Prostate gland (tissue), 2 donors: ENCODE results near the gene PDZRN3. TPM values are rescaled to one million over a fixed set of nuclear protein-coding genes. Genes with fewer than 3 reads are reported as not detected.

ENCODE experiments used
- DNase-seq: peaks from one replicate; pipeline ENCODE4 v3.0.0-alpha.2; 2019; ENCODE audit warnings: low spot score
- H3K27ac ChIP-seq, 2 donors: fragments of 200-600 bp; sonication (generic); 2 replicates each; pipeline ENCODE4 v1.5.1; 2017 to 2019
- H3K27me3 ChIP-seq: fragments of 200-600 bp; sonication (generic); replicated peaks from 2 replicates; pipeline ENCODE4 v1.5.1; 2019; ENCODE audit not compliant: insufficient read depth
- H3K36me3 ChIP-seq, 2 donors: fragments of 200-600 bp; sonication (generic); 1 replicate in 1 of 2; 2 replicates in 1 of 2; pipeline versions ENCODE4 v1.5.1 to v1.8.1; 2017 to 2019
- H3K4me1 ChIP-seq: fragments of 200-600 bp; sonication (generic); replicated peaks from 2 replicates; pipeline ENCODE4 v1.5.1; 2019
- H3K4me3 ChIP-seq, 2 donors: fragments of 200-600 bp; sonication (generic); 2 replicates each; pipeline ENCODE4 v1.5.1; 2017 to 2019
- H3K9me3 ChIP-seq: fragments of 200-600 bp; sonication (generic); 2 replicates; pipeline ENCODE4 v1.5.1; 2017
- CTCF ChIP-seq, 4 experiments: fragments of 200-600 bp in 2 of 4; fragments of 450-650 bp in 2 of 4; sonication (generic) in 2 of 4; IDR thresholded peaks; 1 replicate in 3 of 4; 2 replicates in 1 of 4; pipeline ENCODE4 v1.5.1; 2016 to 2019; ENCODE audit warnings: antibody characterized with exemption in 4 of 4, mild to moderate bottlenecking in 2 of 4, moderate library complexity in 2 of 4
- POLR2A ChIP-seq: fragments of 450-650 bp; IDR thresholded peaks from one replicate; pipeline ENCODE4 v1.6.1; 2016; ENCODE audit warnings: antibody characterized with exemption, mild to moderate bottlenecking
- POLR2AphosphoS5 ChIP-seq: sonication (generic); formaldehyde crosslinking; IDR thresholded peaks from one replicate; pipeline ENCODE4 v1.6.1; 2017; ENCODE audit warnings: antibody characterized with exemption
- WGBS: methylation state at CpG from one replicate; pipeline ENCODE4 v1.1.5; 2018; 5-methylcytosine and 5-hydroxymethylcytosine counted together
- intact Hi-C: fragments of 100-400 bp; cut with DNase I; formaldehyde crosslinking; loops from one replicate; pipeline ENCODE4 v1.14.2; 2022
- total RNA-seq, 2 donors: library from RNA; depleted of rRNA; stranded (reverse); fragments of >200 nt; gene quantifications; one replicate each; pipeline ENCODE4 v1.1.0, GENCODE V29; 2016

The PDZRN3 gene
- total RNA-seq, 2 donors from 2014 or later: 80.9 to 143 TPM

- TF ChIP-seq POLR2AphosphoS5 (no peak), CTCF (IDR thresholded peaks at IDR 0.05) (no peak), POLR2A (no peak)
- no peak overlapping the region for H3K27ac ChIP-seq
- no peaks in the 10 kb centered on the region for H3K27me3 ChIP-seq
- H3K9me3 ChIP-seq: no peaks in the 10 kb centered on the region
- no peak for DNase-seq
- H3K4me3 ChIP-seq: no peak overlapping the region
- 29% methylated on average over 2 of the region's 2 CpGs for WGBS
- intact Hi-C loops: no loop called here
- no peaks in the 10 kb centered on the region for H3K36me3 ChIP-seq
- H3K4me1 ChIP-seq: peaks cover 5% of the 10 kb centered on the region
Observed at GRCh38 chr3:73618461-73618860, 6.3 kb downstream of the PDZRN3 start.

DNA sequence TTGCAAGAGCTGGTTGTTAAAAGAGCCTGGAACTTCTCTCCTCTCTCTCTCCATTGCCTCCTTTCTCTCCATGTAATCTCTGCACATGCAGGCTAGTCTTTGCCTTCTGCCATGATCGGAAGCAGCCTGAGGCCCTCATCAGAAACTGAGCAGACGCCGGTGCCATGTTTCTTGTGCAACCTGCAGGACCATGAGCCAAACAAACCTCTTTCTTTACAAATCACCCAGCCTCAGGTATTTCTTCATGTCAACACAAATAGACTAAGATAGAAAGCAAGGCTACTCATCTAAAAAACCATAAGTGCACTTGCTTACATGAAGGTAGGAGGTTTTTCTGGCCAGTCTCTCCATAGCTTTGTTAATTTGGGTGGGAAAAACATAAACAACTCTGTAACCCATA lies 8.7 kb downstream of the PDZRN3 start:
- no peak overlapping the region for H3K4me3 ChIP-seq
- 98% methylated on average over 3 of the region's 3 CpGs for WGBS
- H3K4me1 ChIP-seq: peaks cover 5% of the 10 kb centered on the region
- TF ChIP-seq POLR2AphosphoS5 (no peak), POLR2A (no peak), CTCF (IDR thresholded peaks at IDR 0.05) (no peak)
- H3K27ac ChIP-seq: no peak overlapping the region
- no peaks in the 10 kb centered on the region for H3K9me3 ChIP-seq
- intact Hi-C loops: no loop called here
- no peaks in the 10 kb centered on the region for H3K27me3 ChIP-seq
- no peak for DNase-seq
- no peaks in the 10 kb centered on the region for H3K36me3 ChIP-seq

GRCh38 chr3:73614419-73614818 lies 10.3 kb downstream of the PDZRN3 start:
- Histone ChIP-seq H3K27me3 (no peaks in the 10 kb centered on the region), H3K4me1 (peaks cover under 1% of the 10 kb centered on the region), H3K27ac (no peak overlapping the region), H3K9me3 (no peaks in the 10 kb centered on the region), H3K4me3 (no peak overlapping the region), H3K36me3 (no peaks in the 10 kb centered on the region)
- DNase-seq: peak; percentile 39
- TF ChIP-seq POLR2A (no peak), CTCF (IDR thresholded peaks at IDR 0.05) (no peak), POLR2AphosphoS5 (no peak)
- intact Hi-C loops: no loop called here
- 30% methylated on average over 2 of the region's 2 CpGs for WGBS

DNA sequence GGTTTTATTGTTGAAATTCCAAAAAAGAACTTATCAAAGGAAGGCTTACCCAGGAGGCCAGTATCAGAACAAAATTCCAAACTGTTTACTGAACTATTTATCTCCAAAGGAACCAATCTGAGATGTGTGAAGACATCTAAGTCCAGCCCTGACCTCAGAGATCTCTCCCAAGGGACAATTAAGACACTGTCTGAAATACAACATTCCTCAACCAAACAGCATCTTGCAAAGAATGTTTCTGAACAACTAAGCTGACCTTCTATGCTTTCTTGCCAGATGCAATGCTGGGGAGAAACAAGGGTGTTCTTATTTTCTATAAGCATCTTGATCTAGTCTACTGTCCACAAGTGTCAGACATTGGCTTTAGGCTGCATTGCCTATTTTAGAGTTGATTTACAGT lies 13.6 kb downstream of the PDZRN3 start:
- TF ChIP-seq POLR2AphosphoS5 (no peak), POLR2A (no peak), CTCF (IDR thresholded peaks at IDR 0.05) (no peak)
- intact Hi-C loops: no loop called here
- Histone ChIP-seq H3K27me3 (no peaks in the 10 kb centered on the region), H3K36me3 (no peaks in the 10 kb centered on the region), H3K4me3 (no peak overlapping the region), H3K27ac (no peak overlapping the region), H3K9me3 (no peaks in the 10 kb centered on the region), H3K4me1 (no peaks in the 10 kb centered on the region)
- DNase-seq: no peak

DNA sequence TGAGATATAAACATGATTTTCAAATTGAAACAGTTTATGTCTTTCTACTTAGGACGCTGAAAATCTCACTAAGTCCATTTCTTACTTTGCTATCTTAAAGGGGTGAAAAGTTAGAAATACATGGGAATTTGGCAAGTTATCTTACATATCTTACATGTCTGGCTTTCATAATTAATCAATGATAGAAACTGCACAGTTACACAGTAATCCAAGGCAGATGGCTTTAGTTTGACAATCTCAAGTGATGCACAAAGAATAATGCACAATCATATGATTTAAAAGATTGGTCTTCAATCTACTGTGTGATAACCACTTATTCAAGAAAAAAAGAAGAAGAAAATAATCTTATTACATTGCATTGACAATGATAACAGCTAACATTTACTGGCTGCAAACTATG lies 14.2 kb downstream of the PDZRN3 start:
- Histone ChIP-seq H3K36me3 (no peaks in the 10 kb centered on the region), H3K27me3 (no peaks in the 10 kb centered on the region), H3K9me3 (no peaks in the 10 kb centered on the region), H3K4me1 (no peaks in the 10 kb centered on the region), H3K27ac (no peak overlapping the region), H3K4me3 (no peak overlapping the region)
- intact Hi-C loops: no loop called here
- WGBS: 67% methylated on average over 1 of the region's 1 CpG
- no peak for TF ChIP-seq POLR2AphosphoS5
- TF ChIP-seq POLR2A: no peak
- no peak for TF ChIP-seq CTCF (IDR thresholded peaks at IDR 0.05)
- DNase-seq: no peak
